ENCODE results near the gene VEZT.
"Not testable (repeated sequence)": the region's sequence is repeated elsewhere in the genome, so short reads cannot be mapped to it uniquely, and the experiment has no call there.

Gene VEZT

GRCh38 chr12:95258151-95258550 is 40.5 kb downstream of the VEZT start:
- DNase-seq = no peak

GRCh38 chr12:95258803-95259202 is 41.2 kb downstream of the VEZT start:
- no peak for DNase-seq

- DNase-seq = no peak
These were observed 41.8 kb downstream of the VEZT start for GRCh38 chr12:95259368-95259767.

- no peak for DNase-seq
These were observed 43.5 kb downstream of the VEZT start for GRCh38 chr12:95261109-95261508.

- DNase-seq = no peak
These were observed 45.2 kb downstream of the VEZT start for GRCh38 chr12:95262808-95263207.

- DNase-seq = no peak
These were observed 48.2 kb downstream of the VEZT start for GRCh38 chr12:95265765-95266164.

GRCh38 chr12:95266254-95266653 is 48.6 kb downstream of the VEZT start:
- no peak for DNase-seq

GRCh38 chr12:95269892-95270291 is 52.3 kb downstream of the VEZT start:
- DNase-seq = no peak

GRCh38 chr12:95271465-95271864 is 53.9 kb downstream of the VEZT start:
- no peak for DNase-seq

GRCh38 chr12:95277139-95277538 is 59.5 kb downstream of the VEZT start:
- DNase-seq = no peak

GRCh38 chr12:95279856-95280255 is 62.2 kb downstream of the VEZT start:
- no peak for DNase-seq

- DNase-seq = no peak
These were observed 64.7 kb downstream of the VEZT start for GRCh38 chr12:95282266-95282665.

GRCh38 chr12:95283371-95283770 is 65.8 kb downstream of the VEZT start:
- no peak for DNase-seq

- no peak for DNase-seq
These were observed 69.1 kb downstream of the VEZT start for GRCh38 chr12:95286713-95287112.

- DNase-seq = no peak
These were observed 73.9 kb downstream of the VEZT start for GRCh38 chr12:95291501-95291900.

GRCh38 chr12:95298916-95299315 is 81.3 kb downstream of the VEZT start:
- no peak for DNase-seq

GRCh38 chr12:95300286-95300685 is 82.7 kb downstream of the VEZT start:
- no peak for DNase-seq

GRCh38 chr12:95303476-95303875 is 85.9 kb downstream of the VEZT start:
- DNase-seq = no peak

- no peak for DNase-seq
These were observed 87.1 kb downstream of the VEZT start for GRCh38 chr12:95304673-95305198.

GRCh38 chr12:95312656-95313055 is 95.0 kb downstream of the VEZT start:
- no peak for DNase-seq

GRCh38 chr12:95314756-95315155 is 97.1 kb downstream of the VEZT start:
- DNase-seq = not testable (repeated sequence)

- DNase-seq = no peak
These were observed 99.2 kb downstream of the VEZT start for GRCh38 chr12:95316798-95317197.

- DNase-seq = no peak
These were observed 100.5 kb downstream of the VEZT start for GRCh38 chr12:95318071-95318545.

GRCh38 chr12:95319694-95320331 is 102.2 kb downstream of the VEZT start:
- DNase-seq = no peak
